Osteocyte (in vitro differentiated cells): ENCODE data around the gene MYO15B. TPM values are rescaled to one million over a fixed set of nuclear protein-coding genes. Genes with fewer than 3 reads are reported as not detected.

Source experiments
- DNase-seq: peaks from one replicate; pipeline ENCODE4 v3.0.0; 2021; ENCODE audit warnings: mixed read lengths; ENCODE audit not compliant: unreplicated experiment; ENCODE audit errors: extremely low spot score
- H3K27ac Mint-ChIP-seq: one replicate; pipeline ENCODE4 v1.8.0; 2021; ENCODE audit warnings: mild to moderate bottlenecking, mixed read lengths; ENCODE audit not compliant: unreplicated experiment
- H3K27me3 Mint-ChIP-seq: one replicate; pipeline ENCODE4 v1.8.0; 2021; ENCODE audit warnings: mixed read lengths; ENCODE audit not compliant: unreplicated experiment
- H3K36me3 Mint-ChIP-seq: one replicate; pipeline ENCODE4 v1.8.0; 2021; ENCODE audit warnings: mixed read lengths; ENCODE audit not compliant: unreplicated experiment
- H3K4me1 Mint-ChIP-seq: one replicate; pipeline ENCODE4 v1.8.0; 2021; ENCODE audit warnings: mixed read lengths; ENCODE audit not compliant: unreplicated experiment
- H3K4me3 Mint-ChIP-seq: one replicate; pipeline ENCODE4 v1.8.0; 2021; ENCODE audit warnings: mild to moderate bottlenecking, moderate library complexity, mixed read lengths; ENCODE audit not compliant: unreplicated experiment
- H3K9me3 Mint-ChIP-seq: one replicate; pipeline ENCODE4 v1.8.0; 2021; ENCODE audit warnings: mixed read lengths; ENCODE audit not compliant: unreplicated experiment
- total RNA-seq: library from RNA; stranded (reverse); gene quantifications from 2 replicates; pipeline ENCODE4 v1.2.1, GENCODE V29; 2021
- TF ChIP-seq, protein P1 (sequence below): fragments of 200-600 bp; sonication (generic); IDR thresholded peaks from 2 replicates; pipeline ENCODE4 v1.5.0; 2021; ENCODE audit warnings: antibody characterized with exemption, mild to moderate bottlenecking, moderate library complexity

MYO15B gene
- total RNA-seq, 1 donor from 2014 or later, result 40.8 TPM

GRCh38 chr17:75553295-75554110 lies 34.1 kb upstream of the MYO15B start:
- no peaks in the 10 kb centered on the region for H3K36me3 Mint-ChIP-seq
- DNase-seq, result no peak
- TF ChIP-seq, protein P1, sequence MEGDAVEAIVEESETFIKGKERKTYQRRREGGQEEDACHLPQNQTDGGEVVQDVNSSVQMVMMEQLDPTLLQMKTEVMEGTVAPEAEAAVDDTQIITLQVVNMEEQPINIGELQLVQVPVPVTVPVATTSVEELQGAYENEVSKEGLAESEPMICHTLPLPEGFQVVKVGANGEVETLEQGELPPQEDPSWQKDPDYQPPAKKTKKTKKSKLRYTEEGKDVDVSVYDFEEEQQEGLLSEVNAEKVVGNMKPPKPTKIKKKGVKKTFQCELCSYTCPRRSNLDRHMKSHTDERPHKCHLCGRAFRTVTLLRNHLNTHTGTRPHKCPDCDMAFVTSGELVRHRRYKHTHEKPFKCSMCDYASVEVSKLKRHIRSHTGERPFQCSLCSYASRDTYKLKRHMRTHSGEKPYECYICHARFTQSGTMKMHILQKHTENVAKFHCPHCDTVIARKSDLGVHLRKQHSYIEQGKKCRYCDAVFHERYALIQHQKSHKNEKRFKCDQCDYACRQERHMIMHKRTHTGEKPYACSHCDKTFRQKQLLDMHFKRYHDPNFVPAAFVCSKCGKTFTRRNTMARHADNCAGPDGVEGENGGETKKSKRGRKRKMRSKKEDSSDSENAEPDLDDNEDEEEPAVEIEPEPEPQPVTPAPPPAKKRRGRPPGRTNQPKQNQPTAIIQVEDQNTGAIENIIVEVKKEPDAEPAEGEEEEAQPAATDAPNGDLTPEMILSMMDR, result no peak
- peaks cover 20% of the 10 kb centered on the region for H3K4me1 Mint-ChIP-seq
- H3K27me3 Mint-ChIP-seq, result no peaks in the 10 kb centered on the region
- no peak overlapping the region for H3K27ac Mint-ChIP-seq
- H3K9me3 Mint-ChIP-seq, result no peaks in the 10 kb centered on the region
- H3K4me3 Mint-ChIP-seq, result no peak overlapping the region

- DNase-seq, result no peak
- Mint-ChIP-seq H3K4me1 (peaks cover 14% of the 10 kb centered on the region), H3K36me3 (no peaks in the 10 kb centered on the region), H3K27me3 (no peaks in the 10 kb centered on the region), H3K27ac (no peak overlapping the region), H3K9me3 (no peaks in the 10 kb centered on the region), H3K4me3 (no peak overlapping the region)
- TF ChIP-seq, protein P1, result no peak
Observed at GRCh38 chr17:75555679-75556153, 31.9 kb upstream of the MYO15B start.

GRCh38 chr17:75557075-75557851 lies 30.3 kb upstream of the MYO15B start:
- TF ChIP-seq, protein P1, result no peak
- Mint-ChIP-seq H3K27me3 (no peaks in the 10 kb centered on the region), H3K4me1 (peaks cover 17% of the 10 kb centered on the region), H3K27ac (peak overlapping the region; percentile 34), H3K36me3 (no peaks in the 10 kb centered on the region), H3K9me3 (no peaks in the 10 kb centered on the region), H3K4me3 (no peak overlapping the region)
- no peak for DNase-seq

DNA sequence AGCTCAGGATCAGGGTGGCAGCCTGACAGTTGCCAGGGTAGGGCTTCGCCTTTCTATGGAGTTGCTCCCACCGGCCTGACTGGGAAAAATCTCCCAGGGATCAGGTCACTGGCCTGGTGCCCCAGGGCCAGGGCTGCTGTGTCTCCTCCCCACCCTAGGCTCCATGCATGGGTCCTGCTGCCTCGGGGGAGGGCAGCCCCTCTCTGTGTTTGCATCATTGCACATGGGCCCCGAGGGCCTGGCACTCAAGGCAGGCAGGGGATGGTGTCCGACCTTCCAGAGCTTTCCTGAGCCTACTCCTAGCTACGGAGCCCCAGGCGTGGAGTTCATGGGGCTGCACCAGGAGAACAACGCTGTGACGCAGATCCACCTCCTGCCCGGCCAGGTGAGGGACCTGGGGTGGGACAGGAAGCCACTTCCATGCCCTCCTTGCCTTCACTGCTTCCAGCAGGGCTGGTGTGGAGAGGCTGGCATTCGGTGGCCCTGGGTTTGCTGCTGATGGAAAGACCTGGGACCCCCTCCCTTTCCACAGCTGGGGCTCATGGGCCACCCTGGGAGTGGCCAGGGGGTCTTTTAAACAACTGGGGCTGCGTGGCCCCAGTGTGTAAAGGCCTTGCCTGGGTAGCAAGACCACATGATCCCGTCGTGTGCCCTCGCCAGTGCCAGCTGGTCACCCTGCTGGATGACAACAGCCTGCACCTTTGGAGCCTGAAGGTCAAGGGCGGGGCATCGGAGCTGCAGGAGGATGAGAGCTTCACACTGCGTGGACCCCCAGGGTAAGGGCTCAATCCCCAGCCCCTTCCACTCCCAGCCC lies 29.5 kb upstream of the MYO15B start:
- Mint-ChIP-seq H3K4me3 (no peak overlapping the region), H3K27ac (no peak overlapping the region), H3K27me3 (no peaks in the 10 kb centered on the region), H3K4me1 (peaks cover 11% of the 10 kb centered on the region), H3K9me3 (no peaks in the 10 kb centered on the region), H3K36me3 (no peaks in the 10 kb centered on the region)
- no peak for DNase-seq
- TF ChIP-seq, protein P1, result no peak
